Tibial nerve (tissue), 4 donors: ENCODE data around the gene FBLN7. TPM values are rescaled to one million over a fixed set of nuclear protein-coding genes. Genes with fewer than 3 reads are reported as not detected.
A peak's percentile ranks its signal among the peaks of the same experiment; 100 is the strongest.

ENCODE experiments used
- DNase-seq, 2 donors: peaks; one replicate each; pipeline ENCODE4 v3.0.0-alpha.2; 2019; ENCODE audit warnings: low spot score in 2 of 2
- H3K27ac ChIP-seq, 4 donors: fragments of 200-600 bp; sonication (generic) in 3 of 4; one replicate each; pipeline ENCODE4 v1.5.1; 2017 to 2019; ENCODE audit warnings: mild to moderate bottlenecking in 1 of 4
- H3K27me3 ChIP-seq, 2 donors: fragments of 200-600 bp; sonication (generic) in 1 of 2; one replicate each; pipeline versions ENCODE4 v1.5.1 to v1.6.0; 2017 to 2019
- H3K36me3 ChIP-seq, 3 donors: fragments of 200-600 bp; sonication (generic); one replicate each; pipeline ENCODE4 v1.5.1; 2018 to 2019
- H3K4me1 ChIP-seq, 4 donors: fragments of 200-600 bp; sonication (generic) in 3 of 4; one replicate each; pipeline ENCODE4 v1.5.1; 2017 to 2019
- H3K4me3 ChIP-seq, 4 donors: fragments of 200-600 bp; sonication (generic) in 3 of 4; one replicate each; pipeline ENCODE4 v1.5.1; 2017 to 2019; ENCODE audit warnings: mild to moderate bottlenecking in 1 of 4, moderate library complexity in 1 of 4
- H3K9me3 ChIP-seq, 4 donors: fragments of 200-600 bp; sonication (generic) in 3 of 4; one replicate each; pipeline ENCODE4 v1.5.1; 2017 to 2019
- EP300 ChIP-seq, 2 donors: sonication (generic); formaldehyde crosslinking; IDR thresholded peaks; one replicate each; pipeline ENCODE4 v1.6.1; 2017; ENCODE audit warnings: antibody characterized with exemption in 2 of 2, mild to moderate bottlenecking in 1 of 2
- POLR2A ChIP-seq, 2 donors: fragments of 450-650 bp; IDR thresholded peaks; one replicate each; pipeline ENCODE4 v1.6.1; 2017; ENCODE audit warnings: antibody characterized with exemption in 2 of 2, mild to moderate bottlenecking in 2 of 2, moderate library complexity in 2 of 2
- WGBS, 2 donors: methylation state at CpG; one replicate each; pipeline ENCODE4 v1.1.5; 2018; 5-methylcytosine and 5-hydroxymethylcytosine counted together
- total RNA-seq, 4 donors: library from RNA; depleted of rRNA; stranded (reverse); fragments of >200 nt; gene quantifications; one replicate each; pipeline ENCODE4 v1.1.0, GENCODE V29; 2016
- TF ChIP-seq, protein P1 (sequence below), 5 experiments: fragments of 200-600 bp in 3 of 5; fragments of 450-650 bp in 2 of 5; sonication (generic) in 3 of 5; IDR thresholded peaks; one replicate each; pipeline ENCODE4 v1.5.1; 2016 to 2019; ENCODE audit warnings: antibody characterized with exemption in 5 of 5, mild to moderate bottlenecking in 3 of 5, moderate library complexity in 2 of 5

FBLN7 gene
- total RNA-seq, 4 donors from 2014 or later, result 0.60 to 3.9 (median 2.6) TPM

DNA sequence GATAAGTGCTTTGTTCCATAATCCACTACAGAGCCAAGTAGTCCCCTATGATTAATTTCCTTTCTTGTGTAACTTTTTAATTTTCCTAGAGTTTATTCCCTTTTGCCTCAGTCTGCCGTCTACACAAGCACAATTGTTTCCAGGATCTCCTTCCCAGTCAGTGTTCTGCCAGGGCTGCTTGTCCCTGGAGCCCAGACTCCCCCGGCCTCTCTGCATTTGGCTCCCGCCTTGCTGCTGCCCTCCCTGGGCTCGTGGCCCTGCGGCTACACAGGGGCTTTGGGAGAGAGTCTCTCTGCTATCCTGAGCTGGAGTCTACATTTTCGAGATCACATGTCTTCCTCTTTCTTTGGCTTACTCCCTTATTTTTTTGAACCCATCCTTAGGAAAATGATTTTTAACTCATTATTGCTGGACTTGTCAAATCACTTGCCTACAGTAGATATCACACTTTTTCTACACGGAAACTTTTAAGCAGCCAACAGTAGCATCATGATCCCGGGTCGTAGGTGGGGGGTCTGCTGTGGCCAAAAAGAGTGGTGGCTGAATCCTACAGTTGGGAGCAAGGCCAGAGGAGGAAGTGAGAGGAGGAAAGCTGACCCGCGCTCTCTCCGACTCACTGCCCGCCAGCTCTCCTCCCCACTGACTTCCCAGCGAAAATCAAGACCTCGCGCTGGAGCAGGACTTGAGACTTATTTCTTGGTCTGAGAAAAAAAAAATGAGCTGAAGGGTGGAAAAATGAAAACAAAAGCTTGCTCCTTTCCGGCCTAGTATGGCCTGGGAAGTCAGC lies 9.4 kb downstream of the FBLN7 start:
- Histone ChIP-seq H3K36me3 (no peaks in the 10 kb centered on the region), H3K27ac (no peak overlapping the region)
- TF ChIP-seq EP300 (IDR thresholded peaks at IDR 0.05), result no peak

DNA sequence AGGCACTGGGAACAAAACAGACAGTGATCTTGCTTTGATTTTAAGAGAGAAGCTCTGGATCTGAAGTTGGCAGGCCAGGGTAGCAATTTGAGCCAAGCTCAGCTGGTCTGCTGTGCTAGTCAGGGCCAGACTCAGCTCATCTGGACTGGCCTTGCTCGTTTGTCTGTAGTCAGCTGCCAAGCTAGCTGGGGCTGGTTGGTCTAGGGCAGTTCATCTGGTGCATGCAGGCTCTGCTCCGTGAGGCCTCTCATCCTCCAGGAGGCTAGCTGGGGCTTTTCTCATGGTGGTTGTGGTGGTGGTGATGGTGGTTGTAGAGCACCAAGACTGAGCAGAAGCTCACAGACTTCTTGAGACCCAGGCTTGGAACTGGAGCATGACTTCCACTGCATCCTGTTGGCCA lies 10.3 kb downstream of the FBLN7 start:
- H3K27ac ChIP-seq, result no peak overlapping the region
- H3K36me3 ChIP-seq, result no peaks in the 10 kb centered on the region
- H3K4me3 ChIP-seq, result no peak overlapping the region
- DNase-seq, result no peak
- no peaks in the 10 kb centered on the region for H3K27me3 ChIP-seq
- no CpG with 5 or more reads among the region's 2 CpGs for WGBS, 2 donors
- H3K4me1 ChIP-seq, result no peaks in the 10 kb centered on the region
- no peak for TF ChIP-seq POLR2A (IDR thresholded peaks at IDR 0.05)
- TF ChIP-seq, protein P1, sequence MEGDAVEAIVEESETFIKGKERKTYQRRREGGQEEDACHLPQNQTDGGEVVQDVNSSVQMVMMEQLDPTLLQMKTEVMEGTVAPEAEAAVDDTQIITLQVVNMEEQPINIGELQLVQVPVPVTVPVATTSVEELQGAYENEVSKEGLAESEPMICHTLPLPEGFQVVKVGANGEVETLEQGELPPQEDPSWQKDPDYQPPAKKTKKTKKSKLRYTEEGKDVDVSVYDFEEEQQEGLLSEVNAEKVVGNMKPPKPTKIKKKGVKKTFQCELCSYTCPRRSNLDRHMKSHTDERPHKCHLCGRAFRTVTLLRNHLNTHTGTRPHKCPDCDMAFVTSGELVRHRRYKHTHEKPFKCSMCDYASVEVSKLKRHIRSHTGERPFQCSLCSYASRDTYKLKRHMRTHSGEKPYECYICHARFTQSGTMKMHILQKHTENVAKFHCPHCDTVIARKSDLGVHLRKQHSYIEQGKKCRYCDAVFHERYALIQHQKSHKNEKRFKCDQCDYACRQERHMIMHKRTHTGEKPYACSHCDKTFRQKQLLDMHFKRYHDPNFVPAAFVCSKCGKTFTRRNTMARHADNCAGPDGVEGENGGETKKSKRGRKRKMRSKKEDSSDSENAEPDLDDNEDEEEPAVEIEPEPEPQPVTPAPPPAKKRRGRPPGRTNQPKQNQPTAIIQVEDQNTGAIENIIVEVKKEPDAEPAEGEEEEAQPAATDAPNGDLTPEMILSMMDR (IDR thresholded peaks at IDR 0.05), result no peak
- no peak for TF ChIP-seq EP300 (IDR thresholded peaks at IDR 0.05)
- H3K9me3 ChIP-seq, result no peaks in the 10 kb centered on the region

More for the DNA sequence above, 9.4 kb downstream of the FBLN7 start:
- Histone ChIP-seq H3K4me1 (no peaks in the 10 kb centered on the region), H3K27me3 (no peaks in the 10 kb centered on the region), H3K4me3 (no peak overlapping the region), H3K9me3 (no peaks in the 10 kb centered on the region)
- DNase-seq, result no peak
- WGBS, 2 donors, result 59 to 62% methylated on average over 17 of the region's 17 CpGs

DNA sequence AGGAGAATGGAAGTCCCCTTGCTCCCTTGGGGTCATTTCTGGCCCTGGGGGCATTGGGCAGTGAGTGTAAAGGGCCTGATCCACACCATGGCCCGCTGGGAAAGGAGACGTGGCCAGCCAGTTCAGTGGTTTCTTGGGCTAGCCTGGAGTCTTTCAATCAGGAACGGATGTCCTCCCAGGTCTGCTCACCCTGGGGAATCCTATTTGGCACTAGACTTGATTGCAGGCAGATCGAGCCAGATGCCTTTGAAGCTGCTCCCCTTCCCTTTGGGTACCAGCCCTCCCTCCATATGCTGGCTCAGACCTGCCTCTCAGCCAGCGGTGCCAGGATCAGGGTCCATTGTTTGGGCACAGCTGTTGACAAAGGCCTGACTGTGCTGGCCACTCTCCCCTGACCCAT lies 11.0 kb downstream of the FBLN7 start:
- Histone ChIP-seq H3K4me1 (no peaks in the 10 kb centered on the region), H3K27me3 (no peaks in the 10 kb centered on the region), H3K4me3 (no peak overlapping the region), H3K9me3 (no peaks in the 10 kb centered on the region), H3K27ac (no peak overlapping the region), H3K36me3 (no peaks in the 10 kb centered on the region)
- DNase-seq, result no peak
- no peak for TF ChIP-seq POLR2A (IDR thresholded peaks at IDR 0.05)
- TF ChIP-seq, protein P1 (IDR thresholded peaks at IDR 0.05), result no peak
- 46 to 64% methylated on average over 5 of the region's 5 CpGs for WGBS, 2 donors

DNA sequence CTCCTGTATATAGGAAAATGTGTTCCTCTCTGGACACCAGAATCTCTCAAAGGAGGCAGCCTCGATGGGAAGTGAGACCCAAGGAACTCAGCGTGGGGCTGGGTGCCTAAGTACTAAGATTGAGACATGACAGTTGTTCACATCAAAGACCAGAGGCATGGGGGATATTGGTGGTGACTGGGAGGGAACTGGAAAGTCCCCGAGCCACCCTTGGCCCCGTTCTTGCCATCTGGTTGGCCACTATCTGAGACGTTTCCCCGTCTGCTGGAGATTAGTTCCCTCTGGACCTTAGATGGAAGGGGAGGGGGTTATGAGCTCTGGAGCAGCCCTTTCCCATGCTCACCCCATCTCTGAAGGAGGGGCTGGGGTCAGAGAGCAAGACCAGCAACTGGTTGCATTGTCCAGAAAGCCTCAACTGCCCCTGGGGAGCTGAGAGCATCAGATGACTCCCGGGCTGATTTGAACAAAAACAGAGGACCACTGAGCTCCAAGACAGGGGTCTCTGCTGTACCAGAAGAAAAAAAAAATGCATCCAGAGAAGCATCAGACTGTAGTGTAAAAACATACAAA lies 11.8 kb downstream of the FBLN7 start:
- DNase-seq, result peak in 1 of 2 donors; percentile 2
- no peak for TF ChIP-seq POLR2A (IDR thresholded peaks at IDR 0.05)
- TF ChIP-seq EP300 (IDR thresholded peaks at IDR 0.05), result no peak
- TF ChIP-seq, protein P1 (IDR thresholded peaks at IDR 0.05), result no peak
- Histone ChIP-seq H3K36me3 (no peaks in the 10 kb centered on the region), H3K27ac (peak overlapping the region in 1 of 4 donors; percentile 64), H3K9me3 (no peaks in the 10 kb centered on the region), H3K27me3 (no peaks in the 10 kb centered on the region), H3K4me3 (no peak overlapping the region), H3K4me1 (no peaks in the 10 kb centered on the region)
- WGBS, 2 donors, result 69 to 72% methylated on average over 7 of the region's 7 CpGs

DNA sequence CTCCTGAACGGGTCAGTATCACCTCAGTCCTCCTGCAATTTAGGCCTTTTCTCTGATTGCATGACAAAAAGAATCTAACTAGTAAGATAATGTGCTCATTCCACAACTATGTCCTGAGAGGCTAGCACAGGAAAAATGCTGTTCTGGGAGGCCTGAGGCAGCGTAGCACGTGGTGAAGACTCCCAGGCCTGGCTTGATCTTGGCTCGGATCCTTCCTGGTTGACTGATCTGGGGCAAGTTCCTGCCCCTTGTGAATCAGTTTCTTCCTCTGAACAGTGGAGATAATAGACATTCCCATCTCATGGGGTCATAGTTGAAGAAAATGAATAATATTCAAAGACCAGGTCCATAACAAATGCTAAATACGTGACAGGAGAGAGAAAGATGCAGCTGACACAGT lies 12.3 kb downstream of the FBLN7 start:
- H3K27me3 ChIP-seq, result no peaks in the 10 kb centered on the region
- H3K4me3 ChIP-seq, result no peak overlapping the region
- peak overlapping the region in 1 of 4 donors; percentile 64 for H3K27ac ChIP-seq
- no peaks in the 10 kb centered on the region for H3K9me3 ChIP-seq
- no peaks in the 10 kb centered on the region for H3K36me3 ChIP-seq
- DNase-seq, result no peak
- H3K4me1 ChIP-seq, result no peaks in the 10 kb centered on the region
- WGBS, 2 donors, result 36 to 37% methylated on average over 5 of the region's 5 CpGs
- no peak for TF ChIP-seq EP300 (IDR thresholded peaks at IDR 0.05)
- TF ChIP-seq, protein P1 (IDR thresholded peaks at IDR 0.05), result no peak
- no peak for TF ChIP-seq POLR2A (IDR thresholded peaks at IDR 0.05)
